ENCODE measurements around the gene VTCN1. TPM values are rescaled to one million over a fixed set of nuclear protein-coding genes. Genes with fewer than 3 reads are reported as not detected.

The VTCN1 gene
- total RNA-seq, 6 experiments from 2014 or later: 0.28 to 0.89 (median 0.39) TPM; not detected in 1

DNA sequence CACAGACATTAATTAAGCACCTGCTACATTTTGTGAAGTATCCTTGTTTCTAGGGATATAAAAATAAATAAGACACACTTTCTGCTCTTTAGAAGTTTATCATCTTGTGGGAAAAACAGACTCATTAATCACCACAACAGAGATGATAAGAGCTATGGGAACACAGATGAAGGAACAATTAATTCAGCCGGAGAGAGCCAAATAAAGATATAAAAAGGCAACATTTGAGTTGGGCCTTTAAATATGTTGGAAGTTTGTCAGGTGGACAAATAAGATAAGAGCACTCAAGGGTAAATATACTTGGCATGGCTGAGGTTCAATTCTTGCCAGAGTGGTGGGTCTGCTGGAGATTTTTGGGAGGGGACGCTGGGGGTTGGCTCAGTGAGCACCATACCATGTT lies 34.2 kb upstream of the VTCN1 start:
- no peaks in the 10 kb centered on the region for H3K9me3 ChIP-seq
- DNase-seq (no peak), ATAC-seq (no peak)
- H3K4me1 ChIP-seq: no peaks in the 10 kb centered on the region
- H3K27me3 ChIP-seq: no peaks in the 10 kb centered on the region
- intact Hi-C loops (cut with DNase I): no loop called here
- no peak overlapping the region for H3K4me3 ChIP-seq
- TF ChIP-seq POLR2A (IDR thresholded peaks at IDR 0.05): no peak
- TF ChIP-seq, protein P1, sequence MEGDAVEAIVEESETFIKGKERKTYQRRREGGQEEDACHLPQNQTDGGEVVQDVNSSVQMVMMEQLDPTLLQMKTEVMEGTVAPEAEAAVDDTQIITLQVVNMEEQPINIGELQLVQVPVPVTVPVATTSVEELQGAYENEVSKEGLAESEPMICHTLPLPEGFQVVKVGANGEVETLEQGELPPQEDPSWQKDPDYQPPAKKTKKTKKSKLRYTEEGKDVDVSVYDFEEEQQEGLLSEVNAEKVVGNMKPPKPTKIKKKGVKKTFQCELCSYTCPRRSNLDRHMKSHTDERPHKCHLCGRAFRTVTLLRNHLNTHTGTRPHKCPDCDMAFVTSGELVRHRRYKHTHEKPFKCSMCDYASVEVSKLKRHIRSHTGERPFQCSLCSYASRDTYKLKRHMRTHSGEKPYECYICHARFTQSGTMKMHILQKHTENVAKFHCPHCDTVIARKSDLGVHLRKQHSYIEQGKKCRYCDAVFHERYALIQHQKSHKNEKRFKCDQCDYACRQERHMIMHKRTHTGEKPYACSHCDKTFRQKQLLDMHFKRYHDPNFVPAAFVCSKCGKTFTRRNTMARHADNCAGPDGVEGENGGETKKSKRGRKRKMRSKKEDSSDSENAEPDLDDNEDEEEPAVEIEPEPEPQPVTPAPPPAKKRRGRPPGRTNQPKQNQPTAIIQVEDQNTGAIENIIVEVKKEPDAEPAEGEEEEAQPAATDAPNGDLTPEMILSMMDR (IDR thresholded peaks at IDR 0.05): no peak
- no peak overlapping the region for H3K27ac ChIP-seq
- no peaks in the 10 kb centered on the region for H3K36me3 ChIP-seq
- WGBS (ENCODE audit: insufficient coverage, low coverage, low lambda C conversion rate, missing lambda C conversion rate): 21% methylated on average over 2 of the region's 2 CpGs

DNA sequence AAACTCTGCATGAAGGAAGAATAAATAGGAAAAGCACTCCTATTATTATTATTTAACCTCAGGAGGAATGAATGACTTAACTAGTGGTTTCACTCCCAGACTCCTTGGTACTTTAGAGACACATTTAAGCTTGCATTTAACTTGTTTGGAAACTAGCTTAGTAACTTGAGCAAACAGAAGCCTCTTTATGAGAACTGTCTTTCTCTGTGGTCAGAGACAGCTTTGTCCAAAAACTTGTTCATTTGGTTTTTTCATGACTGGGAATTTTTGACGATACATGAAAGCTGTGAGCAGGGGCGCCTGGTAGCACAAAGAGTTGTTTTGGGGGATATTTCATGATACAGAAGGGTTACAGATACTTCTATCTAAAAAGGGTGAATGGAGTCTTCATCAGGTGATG lies 33.6 kb upstream of the VTCN1 start:
- no peak for ATAC-seq
- intact Hi-C loops (cut with DNase I): no loop called here
- no peaks in the 10 kb centered on the region for H3K27me3 ChIP-seq
- no peaks in the 10 kb centered on the region for H3K9me3 ChIP-seq
- TF ChIP-seq, protein P1 (IDR thresholded peaks at IDR 0.05): no peak
- TF ChIP-seq POLR2A (IDR thresholded peaks at IDR 0.05): no peak
- no peak overlapping the region for H3K27ac ChIP-seq
- no peak overlapping the region for H3K4me3 ChIP-seq
- 72% methylated on average over 2 of the region's 2 CpGs for WGBS (ENCODE audit: insufficient coverage, low coverage, low lambda C conversion rate, missing lambda C conversion rate)
- no peak for DNase-seq
- no peaks in the 10 kb centered on the region for H3K36me3 ChIP-seq
- H3K4me1 ChIP-seq: no peaks in the 10 kb centered on the region

DNA sequence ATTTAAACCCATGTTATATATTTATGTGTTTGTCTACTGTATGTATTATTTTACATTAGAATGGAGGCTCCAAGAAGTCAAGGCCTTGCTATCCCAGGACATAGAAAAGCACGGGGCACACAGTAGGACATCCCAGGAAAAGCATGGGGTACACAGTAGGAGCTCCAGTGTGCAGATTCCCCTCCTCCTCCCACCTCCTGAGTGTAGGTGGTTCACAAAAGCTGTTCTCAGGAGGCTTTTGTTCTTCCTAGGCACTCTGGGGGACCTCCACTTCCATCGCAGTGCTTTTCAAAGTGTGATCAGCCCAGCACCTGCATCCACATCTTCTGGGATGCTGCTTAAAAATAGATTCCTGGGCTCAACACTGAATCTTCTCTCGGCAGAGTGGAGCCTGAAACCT lies 30.8 kb upstream of the VTCN1 start:
- no peak for ATAC-seq
- WGBS (ENCODE audit: insufficient coverage, low coverage, low lambda C conversion rate, missing lambda C conversion rate): 59% methylated on average over 2 of the region's 3 CpGs
- no peak for DNase-seq
- intact Hi-C loops (cut with DNase I): no loop called here
- Histone ChIP-seq H3K27ac (no peak overlapping the region), H3K4me1 (no peaks in the 10 kb centered on the region), H3K36me3 (no peaks in the 10 kb centered on the region), H3K27me3 (no peaks in the 10 kb centered on the region), H3K4me3 (no peak overlapping the region), H3K9me3 (no peaks in the 10 kb centered on the region)
- no peak for TF ChIP-seq POLR2A (IDR thresholded peaks at IDR 0.05)
- TF ChIP-seq, protein P1 (IDR thresholded peaks at IDR 0.05): no peak

DNA sequence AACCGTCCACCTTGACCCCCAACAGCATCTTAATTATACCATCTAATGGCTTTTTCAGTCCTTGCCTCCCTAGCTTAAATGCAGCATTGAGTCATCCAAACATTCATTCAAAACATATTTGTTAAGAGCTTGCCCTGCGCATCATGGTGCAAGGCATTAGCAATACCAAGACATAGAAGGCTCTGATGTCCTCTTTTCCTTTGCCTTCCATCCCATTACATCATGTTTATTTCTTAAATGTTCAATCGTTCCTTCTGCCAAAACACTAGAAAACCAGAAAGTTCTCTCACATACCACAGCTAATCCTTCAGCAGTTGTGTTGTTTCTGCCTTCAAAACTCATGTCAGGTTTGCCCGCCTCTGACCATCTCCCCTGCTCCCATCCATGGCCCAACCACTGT lies 29.8 kb upstream of the VTCN1 start:
- no peaks in the 10 kb centered on the region for H3K9me3 ChIP-seq
- ATAC-seq: no peak

More for the DNA sequence above, 29.8 kb upstream of the VTCN1 start:
- H3K27ac ChIP-seq: no peak overlapping the region
- intact Hi-C loops (cut with DNase I): no loop called here
- no peaks in the 10 kb centered on the region for H3K4me1 ChIP-seq
- DNase-seq: no peak
- no peak for TF ChIP-seq POLR2A (IDR thresholded peaks at IDR 0.05)
- TF ChIP-seq, protein P1 (IDR thresholded peaks at IDR 0.05): no peak
- H3K36me3 ChIP-seq: no peaks in the 10 kb centered on the region
- no peaks in the 10 kb centered on the region for H3K27me3 ChIP-seq
- 78% methylated on average over 4 of the region's 4 CpGs for WGBS (ENCODE audit: insufficient coverage, low coverage, low lambda C conversion rate, missing lambda C conversion rate)
- H3K4me3 ChIP-seq: no peak overlapping the region
